SU-DHL-6 (cell line): ENCODE measurements around the gene SDHAF1.

Experiments
- EZH2phosphoT487 ChIP-seq: fragments of 200-600 bp; sonication (generic), shearing (Covaris generic); conservative IDR thresholded peaks from 2 replicates; pipeline ENCODE4 v1.6.1; 2018; ENCODE audit warnings: mild to moderate bottlenecking, antibody characterized with exemption, low read length, moderate library complexity, mixed read lengths
- TF ChIP-seq, protein P1 (sequence below): fragments of 200-600 bp; sonication (generic); IDR thresholded peaks from one replicate; pipeline ENCODE4 v1.5.1; 2017; ENCODE audit warnings: antibody characterized with exemption, mild to moderate bottlenecking, low read length, moderate library complexity; ENCODE audit not compliant: insufficient read depth, poor library complexity, severe bottlenecking

DNA sequence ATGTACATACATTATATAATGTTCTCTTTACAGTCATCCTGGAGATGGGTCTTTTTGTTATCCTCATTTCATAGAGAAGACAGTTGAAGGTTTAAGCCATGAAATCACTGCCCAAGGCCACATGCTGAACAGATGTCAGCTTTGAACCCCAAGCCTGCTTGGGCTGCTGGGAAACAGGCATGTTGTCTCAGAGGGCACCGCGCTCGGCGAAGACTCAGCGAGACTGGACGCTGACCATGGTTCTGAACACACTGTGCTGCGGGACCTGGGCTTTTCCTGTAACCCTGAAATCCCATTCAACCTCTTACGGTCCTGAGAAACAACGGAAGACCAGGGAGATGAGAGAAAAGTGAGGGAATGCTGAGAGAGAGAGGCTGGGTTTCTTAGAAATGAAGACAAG lies 31.5 kb upstream of the SDHAF1 start:
- TF ChIP-seq, protein P1, sequence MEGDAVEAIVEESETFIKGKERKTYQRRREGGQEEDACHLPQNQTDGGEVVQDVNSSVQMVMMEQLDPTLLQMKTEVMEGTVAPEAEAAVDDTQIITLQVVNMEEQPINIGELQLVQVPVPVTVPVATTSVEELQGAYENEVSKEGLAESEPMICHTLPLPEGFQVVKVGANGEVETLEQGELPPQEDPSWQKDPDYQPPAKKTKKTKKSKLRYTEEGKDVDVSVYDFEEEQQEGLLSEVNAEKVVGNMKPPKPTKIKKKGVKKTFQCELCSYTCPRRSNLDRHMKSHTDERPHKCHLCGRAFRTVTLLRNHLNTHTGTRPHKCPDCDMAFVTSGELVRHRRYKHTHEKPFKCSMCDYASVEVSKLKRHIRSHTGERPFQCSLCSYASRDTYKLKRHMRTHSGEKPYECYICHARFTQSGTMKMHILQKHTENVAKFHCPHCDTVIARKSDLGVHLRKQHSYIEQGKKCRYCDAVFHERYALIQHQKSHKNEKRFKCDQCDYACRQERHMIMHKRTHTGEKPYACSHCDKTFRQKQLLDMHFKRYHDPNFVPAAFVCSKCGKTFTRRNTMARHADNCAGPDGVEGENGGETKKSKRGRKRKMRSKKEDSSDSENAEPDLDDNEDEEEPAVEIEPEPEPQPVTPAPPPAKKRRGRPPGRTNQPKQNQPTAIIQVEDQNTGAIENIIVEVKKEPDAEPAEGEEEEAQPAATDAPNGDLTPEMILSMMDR, result no peak
- no peak for TF ChIP-seq EZH2phosphoT487
